Measurements from ENCODE around the gene EXOC1L.

Gene EXOC1L

GRCh38 chr4:55879224-55879623, 59.6 kb downstream of the EXOC1L start:
- in situ Hi-C loops (cut with HindIII; ENCODE audit: low sequenced_read_pairs): no loop called here

GRCh38 chr4:55880652-55881280, 61.2 kb downstream of the EXOC1L start:
- in situ Hi-C loops (cut with HindIII; ENCODE audit: low sequenced_read_pairs): no loop called here

- in situ Hi-C loops (cut with HindIII; ENCODE audit: low sequenced_read_pairs): no loop called here
Measured at GRCh38 chr4:55884093-55884850, 64.7 kb downstream of the EXOC1L start.

- in situ Hi-C loops (cut with HindIII; ENCODE audit: low sequenced_read_pairs): no loop called here
Measured at GRCh38 chr4:55884851-55885219, 65.2 kb downstream of the EXOC1L start.

Data from DLD1 (cell line).